ENCODE measurements around the gene FXYD6. TPM values are rescaled to one million over a fixed set of nuclear protein-coding genes. Genes with fewer than 3 reads are reported as not detected.

The FXYD6 gene
- total and polyA plus RNA-seq, 12 donors: 22.0 to 65.2 (median 36.1) TPM

GRCh38 chr11:117840881-117841550 lies 35.4 kb downstream of the FXYD6 start:
- Histone ChIP-seq H3K27ac (peak overlapping the region in 2 of 10 donors; percentile 44 to 51), H3K4me3 (no peak overlapping the region), H3K36me3 (peaks cover 0 to 61% (median 0%) of the 10 kb centered on the region in 9 donors), H3K27me3 (no peaks in the 10 kb centered on the region), H3K4me1 (peaks cover 0 to 48% (median 24%) of the 10 kb centered on the region in 9 donors), H3K9me3 (no peaks in the 10 kb centered on the region)
- intact Hi-C loops (cut with DNase I): loop anchor here in 9 of 10 donors (5.0 to 10.0 kb wide), 6 partner anchors 61 to 214 kb away; no protein-coding TSS in a partner anchor
- DNase-seq (no peak), ATAC-seq (no peak)
- 91 to 92% methylated on average over 11 of the region's 11 CpGs for WGBS, 2 donors
- TF ChIP-seq CTCF (IDR thresholded peaks at IDR 0.05): no peak

- no peak for TF ChIP-seq CTCF (IDR thresholded peaks at IDR 0.05)
- H3K36me3 ChIP-seq: peaks cover 0 to 66% (median 0%) of the 10 kb centered on the region in 9 donors
- no peak for ATAC-seq
- 92 to 96% methylated on average over 10 of the region's 10 CpGs for WGBS, 2 donors
- no peaks in the 10 kb centered on the region for H3K9me3 ChIP-seq
- no peak overlapping the region for H3K4me3 ChIP-seq
- H3K4me1 ChIP-seq: peaks cover 0 to 52% (median 24%) of the 10 kb centered on the region in 9 donors
- intact Hi-C loops (cut with DNase I): loop anchor here in 9 of 10 donors (5.0 to 10.0 kb wide), 6 partner anchors 62 to 215 kb away; no protein-coding TSS in a partner anchor
- no peak overlapping the region for H3K27ac ChIP-seq
- DNase-seq: peak in 1 of 2 donors; percentile 2
- no peaks in the 10 kb centered on the region for H3K27me3 ChIP-seq
Measured at GRCh38 chr11:117839936-117840813, 36.3 kb downstream of the FXYD6 start.

GRCh38 chr11:117839380-117839881 lies 37.0 kb downstream of the FXYD6 start:
- WGBS, 2 donors: 81 to 86% methylated on average over 7 of the region's 7 CpGs
- no peak overlapping the region for H3K27ac ChIP-seq

More at GRCh38 chr11:117839380-117839881, 37.0 kb downstream of the FXYD6 start:
- H3K36me3 ChIP-seq: peaks cover 0 to 73% (median 0%) of the 10 kb centered on the region in 9 donors
- TF ChIP-seq CTCF (IDR thresholded peaks at IDR 0.05): no peak
- H3K4me1 ChIP-seq: peaks cover 0 to 51% (median 22%) of the 10 kb centered on the region in 9 donors
- H3K27me3 ChIP-seq: no peaks in the 10 kb centered on the region
- H3K9me3 ChIP-seq: no peaks in the 10 kb centered on the region
- intact Hi-C loops (cut with DNase I): no loop called here
- H3K4me3 ChIP-seq: no peak overlapping the region
- DNase-seq (peak in 1 of 2 donors; percentile 2), ATAC-seq (no peak)

All from heart right ventricle (tissue), 16 donors.